PC-9 (cell line): ENCODE data around the gene DHRS7B.

Experiments used
- CTCF ChIP-seq: fragments of 200-600 bp; sonication (generic); conservative IDR thresholded peaks from 2 replicates; pipeline ENCODE4 v1.6.1; 2017; ENCODE audit warnings: mixed run types, antibody characterized with exemption, mild to moderate bottlenecking, moderate library complexity
- EZH2 ChIP-seq: fragments of 200-600 bp; sonication (generic); IDR thresholded peaks from 2 replicates; pipeline ENCODE4 v1.8.0; 2017; ENCODE audit warnings: antibody characterized with exemption, low read depth

- no peak for TF ChIP-seq CTCF
- no peak for TF ChIP-seq EZH2
These were observed 32.5 kb upstream of the DHRS7B start for GRCh38 chr17:21094298-21094704.
